ENCODE results near the gene CARNS1. TPM values are rescaled to one million over a fixed set of nuclear protein-coding genes. Genes with fewer than 3 reads are reported as not detected.
"Not testable (repeated sequence)": the region's sequence is repeated elsewhere in the genome, so short reads cannot be mapped to it uniquely, and the experiment has no call there.

CARNS1 gene
- total and polyA plus RNA-seq, 2 experiments from 2014 or later, result 2.4 to 7.7 TPM

DNA sequence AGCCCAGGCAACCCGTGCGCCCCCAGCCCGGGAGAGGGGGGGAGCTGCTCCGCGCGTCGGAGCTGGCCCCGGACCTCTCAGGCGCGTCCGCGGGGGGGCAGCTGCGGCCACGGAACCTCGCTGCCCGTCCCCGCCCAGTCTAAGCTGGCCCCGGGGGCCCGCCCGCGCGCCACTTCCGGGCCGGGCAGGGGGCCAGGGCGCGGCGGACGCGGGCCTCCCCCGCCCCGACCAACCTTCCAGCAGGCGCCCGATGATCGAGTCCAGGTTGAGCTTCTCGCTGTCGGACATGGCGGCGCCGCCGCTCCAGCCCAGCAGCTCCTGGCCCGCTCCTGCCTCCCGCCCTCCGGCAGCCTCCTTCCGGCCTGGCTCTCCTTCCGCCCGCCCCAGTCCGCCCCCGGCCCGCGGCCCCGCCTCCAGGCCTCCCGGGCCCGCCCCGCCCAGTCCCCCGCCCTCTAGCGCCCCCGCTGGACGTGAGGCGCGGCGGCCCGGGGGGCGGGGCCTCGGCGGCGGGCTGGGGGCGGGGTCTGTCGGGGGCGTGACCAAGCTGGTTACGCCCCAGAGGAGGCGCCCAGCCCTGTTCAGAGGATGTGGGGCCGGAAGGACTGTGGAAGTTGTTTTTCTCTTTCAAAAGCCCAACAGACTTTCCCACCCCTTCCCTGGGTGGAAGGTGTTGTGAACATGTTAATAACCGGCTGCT, 13.8 kb upstream of the CARNS1 start, which contains the start of gene PPP1CA:
PPP1CA (minus strand) TSS at position 364 of the 697 bp plus-strand sequence; CDS start at position 288, 76 bp downstream.
- 7% methylated on average over 10 of the region's 73 CpGs for WGBS (ENCODE audit: low lambda C conversion rate, missing lambda C conversion rate)
- Histone ChIP-seq H3K79me2 (peaks cover 23% of the 10 kb centered on the region), H3K9me2 (replicated peaks; ENCODE audit: insufficient read depth) (no peaks in the 10 kb centered on the region), H3K4me3 (peak within 1 kb of the TSS; percentile 98), H3K27me3 (no peaks in the 10 kb centered on the region), H4K20me1 (ENCODE audit: insufficient read depth, poor library complexity, severe bottlenecking) (peaks cover 11% of the 10 kb centered on the region), H3K27ac (peak within 1 kb of the TSS; percentile 97), H3K4me1 (ENCODE audit: insufficient read depth) (peaks cover 15% of the 10 kb centered on the region), H3K9me3 (ENCODE audit: low read depth) (no peaks in the 10 kb centered on the region), H3K36me3 (replicated peaks; ENCODE audit: insufficient read depth, low read depth) (no peaks in the 10 kb centered on the region), H2AFZ (peak within 1 kb of the TSS; percentile 84), H3K4me2 (peak within 1 kb of the TSS; percentile 94)
- peak; percentile 96 for DNase-seq (ENCODE audit: low spot score)
- TF ChIP-seq, protein P1, sequence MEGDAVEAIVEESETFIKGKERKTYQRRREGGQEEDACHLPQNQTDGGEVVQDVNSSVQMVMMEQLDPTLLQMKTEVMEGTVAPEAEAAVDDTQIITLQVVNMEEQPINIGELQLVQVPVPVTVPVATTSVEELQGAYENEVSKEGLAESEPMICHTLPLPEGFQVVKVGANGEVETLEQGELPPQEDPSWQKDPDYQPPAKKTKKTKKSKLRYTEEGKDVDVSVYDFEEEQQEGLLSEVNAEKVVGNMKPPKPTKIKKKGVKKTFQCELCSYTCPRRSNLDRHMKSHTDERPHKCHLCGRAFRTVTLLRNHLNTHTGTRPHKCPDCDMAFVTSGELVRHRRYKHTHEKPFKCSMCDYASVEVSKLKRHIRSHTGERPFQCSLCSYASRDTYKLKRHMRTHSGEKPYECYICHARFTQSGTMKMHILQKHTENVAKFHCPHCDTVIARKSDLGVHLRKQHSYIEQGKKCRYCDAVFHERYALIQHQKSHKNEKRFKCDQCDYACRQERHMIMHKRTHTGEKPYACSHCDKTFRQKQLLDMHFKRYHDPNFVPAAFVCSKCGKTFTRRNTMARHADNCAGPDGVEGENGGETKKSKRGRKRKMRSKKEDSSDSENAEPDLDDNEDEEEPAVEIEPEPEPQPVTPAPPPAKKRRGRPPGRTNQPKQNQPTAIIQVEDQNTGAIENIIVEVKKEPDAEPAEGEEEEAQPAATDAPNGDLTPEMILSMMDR (IDR thresholded peaks at IDR 0.05; ENCODE audit: poor library complexity), result peak; percentile 51
- TF ChIP-seq EZH2phosphoT487 (IDR thresholded peaks at IDR 0.05; ENCODE audit: low read depth, severe bottlenecking, unreplicated experiment), result no peak
- no peak for TF ChIP-seq EZH2 (IDR thresholded peaks at IDR 0.05; ENCODE audit: borderline replicate concordance)

DNA sequence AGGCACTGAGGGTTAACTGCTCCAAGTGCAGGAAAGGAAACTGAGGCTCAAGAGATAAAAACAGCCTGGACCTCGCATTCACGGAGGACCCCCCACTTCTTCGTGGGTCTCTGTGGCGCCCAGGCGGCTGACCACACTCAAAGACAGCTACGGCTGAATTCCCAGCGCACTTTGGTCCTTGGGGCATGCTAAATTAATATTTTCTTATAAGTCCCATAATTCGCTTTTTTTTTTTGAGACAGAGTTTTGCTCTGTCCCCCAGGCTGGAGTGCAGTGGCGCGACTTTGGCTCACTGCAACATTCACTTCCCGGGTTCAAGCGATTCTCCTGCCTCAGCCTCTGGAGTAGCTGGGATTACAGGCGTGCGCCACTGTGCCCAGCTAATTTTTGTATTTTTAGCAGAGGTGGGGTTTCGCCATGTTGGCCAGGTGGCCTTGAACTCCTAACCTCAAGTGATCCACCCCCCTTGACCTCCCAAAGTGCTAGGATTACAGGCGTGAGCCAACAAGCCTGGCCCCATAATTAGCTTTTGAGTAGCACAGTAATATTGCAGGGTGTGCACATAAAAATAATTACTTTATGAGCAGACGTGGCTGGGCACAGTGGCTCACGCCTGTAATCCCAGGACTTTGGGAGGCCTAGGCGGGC, 13.2 kb upstream of the CARNS1 start:
- H3K9me2 ChIP-seq (replicated peaks; ENCODE audit: insufficient read depth); H3K4me3 ChIP-seq; DNase-seq (ENCODE audit: low spot score); H3K27me3 ChIP-seq; H3K36me3 ChIP-seq (replicated peaks; ENCODE audit: insufficient read depth, low read depth); H3K9me3 ChIP-seq (ENCODE audit: low read depth): not testable (repeated sequence)
- H3K4me2 ChIP-seq, result peak overlapping the region; percentile 80
- H2AFZ ChIP-seq, result peak overlapping the region; percentile 84
- H4K20me1 ChIP-seq (ENCODE audit: insufficient read depth, poor library complexity, severe bottlenecking), result peaks cover 11% of the 10 kb centered on the region
- H3K27ac ChIP-seq, result peak overlapping the region; percentile 96
- H3K79me2 ChIP-seq, result peaks cover 23% of the 10 kb centered on the region
- peaks cover 15% of the 10 kb centered on the region for H3K4me1 ChIP-seq (ENCODE audit: insufficient read depth)
- 82% methylated on average over 19 of the region's 19 CpGs for WGBS (ENCODE audit: low lambda C conversion rate, missing lambda C conversion rate)

DNA sequence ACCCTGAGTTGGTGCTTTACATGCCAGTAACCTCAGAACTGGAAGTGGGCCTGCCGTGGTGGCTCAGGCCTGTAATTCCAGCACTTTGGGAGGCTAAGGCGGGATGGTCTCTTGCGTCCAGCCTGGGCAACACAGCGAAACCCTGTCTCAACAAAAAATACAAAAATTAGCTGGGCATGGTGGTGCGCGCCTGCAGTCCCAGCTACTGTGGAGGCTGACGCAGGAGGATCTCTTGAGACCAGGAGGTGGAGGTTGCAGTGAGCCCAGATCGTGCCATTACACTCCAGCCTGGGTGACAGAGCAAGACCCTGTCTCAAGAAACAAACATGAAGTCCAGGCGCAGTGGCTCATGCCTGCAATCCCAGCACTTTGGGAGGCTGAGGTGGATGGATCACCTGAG, 12.4 kb upstream of the CARNS1 start:
- not testable (repeated sequence) for H2AFZ ChIP-seq; H3K9me2 ChIP-seq (replicated peaks; ENCODE audit: insufficient read depth); DNase-seq (ENCODE audit: low spot score); H3K9me3 ChIP-seq (ENCODE audit: low read depth); H3K27ac ChIP-seq; H3K36me3 ChIP-seq (replicated peaks; ENCODE audit: insufficient read depth, low read depth); H3K4me2 ChIP-seq; H3K4me3 ChIP-seq; H3K27me3 ChIP-seq
- 99% methylated on average over 9 of the region's 9 CpGs for WGBS (ENCODE audit: low lambda C conversion rate, missing lambda C conversion rate)
- H4K20me1 ChIP-seq (ENCODE audit: insufficient read depth, poor library complexity, severe bottlenecking), result peaks cover 11% of the 10 kb centered on the region
- peaks cover 15% of the 10 kb centered on the region for H3K4me1 ChIP-seq (ENCODE audit: insufficient read depth)
- H3K79me2 ChIP-seq, result peaks cover 23% of the 10 kb centered on the region

DNA sequence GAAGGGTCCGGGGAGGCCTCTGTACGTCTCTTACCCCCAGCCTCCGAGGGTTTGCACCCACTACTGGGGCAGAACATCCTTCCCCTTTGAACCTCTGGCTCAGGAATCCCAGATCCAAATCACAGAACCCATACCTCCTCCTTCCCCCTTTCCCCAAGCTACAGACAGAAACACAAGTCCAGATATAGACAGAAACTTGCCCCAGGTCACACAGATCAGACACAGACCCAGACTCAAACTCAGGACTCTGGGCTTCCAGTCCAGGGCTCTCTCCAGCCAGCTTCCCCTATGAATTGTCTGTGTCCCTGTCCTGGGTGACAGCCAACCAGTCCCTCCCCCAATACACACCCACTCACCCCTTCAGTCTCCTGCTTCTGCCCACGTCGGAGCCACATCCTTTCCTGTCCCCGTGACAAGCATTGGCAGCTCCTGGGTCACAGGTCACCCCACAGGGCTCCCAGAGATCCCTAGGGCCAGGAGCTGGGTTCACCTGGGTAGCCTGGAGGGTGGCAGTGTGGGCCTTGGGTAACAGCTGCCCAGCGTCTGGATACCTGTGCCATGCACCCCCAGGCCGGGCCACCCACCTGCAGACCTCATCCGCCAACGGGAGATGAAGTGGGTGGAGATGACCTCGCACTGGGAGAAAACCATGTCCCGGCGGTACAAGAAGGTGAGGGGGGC, 10.8 kb upstream of the CARNS1 start:
- Histone ChIP-seq H3K27me3 (no peaks in the 10 kb centered on the region), H3K36me3 (replicated peaks; ENCODE audit: insufficient read depth, low read depth) (no peaks in the 10 kb centered on the region), H3K4me1 (ENCODE audit: insufficient read depth) (peaks cover 15% of the 10 kb centered on the region), H3K9me2 (replicated peaks; ENCODE audit: insufficient read depth) (no peaks in the 10 kb centered on the region), H4K20me1 (ENCODE audit: insufficient read depth, poor library complexity, severe bottlenecking) (peaks cover 9% of the 10 kb centered on the region), H3K79me2 (peaks cover 17% of the 10 kb centered on the region), H3K9me3 (ENCODE audit: low read depth) (no peaks in the 10 kb centered on the region), H3K27ac (no peak overlapping the region), H2AFZ (no peak overlapping the region), H3K4me2 (no peak overlapping the region), H3K4me3 (no peak overlapping the region)
- no peak for DNase-seq (ENCODE audit: low spot score)
- TF ChIP-seq EZH2phosphoT487 (IDR thresholded peaks at IDR 0.05; ENCODE audit: low read depth, severe bottlenecking, unreplicated experiment), result no peak
- TF ChIP-seq EZH2 (IDR thresholded peaks at IDR 0.05; ENCODE audit: borderline replicate concordance), result no peak
- TF ChIP-seq, protein P1 (IDR thresholded peaks at IDR 0.05; ENCODE audit: poor library complexity), result no peak
- WGBS (ENCODE audit: low lambda C conversion rate, missing lambda C conversion rate), result 81% methylated on average over 12 of the region's 13 CpGs

Measured in hepatocyte (in vitro differentiated cells).